Activated T-helper 9 cell treated with anti-CD3 and anti-CD28 coated beads, Interleukin-2, amount 50 U/mL, for 16 hours (primary cell): Measurements from ENCODE around the gene CLCNKA.
A peak's percentile ranks its signal among the peaks of the same experiment; 100 is the strongest.
"Not testable (repeated sequence)": the region's sequence is repeated elsewhere in the genome, so short reads cannot be mapped to it uniquely, and the experiment has no call there.

Source experiments
- DNase-seq: peaks from one replicate; pipeline ENCODE4 v3.0.0-alpha.2; 2020; ENCODE audit warnings: low read depth

CLCNKA gene

DNA sequence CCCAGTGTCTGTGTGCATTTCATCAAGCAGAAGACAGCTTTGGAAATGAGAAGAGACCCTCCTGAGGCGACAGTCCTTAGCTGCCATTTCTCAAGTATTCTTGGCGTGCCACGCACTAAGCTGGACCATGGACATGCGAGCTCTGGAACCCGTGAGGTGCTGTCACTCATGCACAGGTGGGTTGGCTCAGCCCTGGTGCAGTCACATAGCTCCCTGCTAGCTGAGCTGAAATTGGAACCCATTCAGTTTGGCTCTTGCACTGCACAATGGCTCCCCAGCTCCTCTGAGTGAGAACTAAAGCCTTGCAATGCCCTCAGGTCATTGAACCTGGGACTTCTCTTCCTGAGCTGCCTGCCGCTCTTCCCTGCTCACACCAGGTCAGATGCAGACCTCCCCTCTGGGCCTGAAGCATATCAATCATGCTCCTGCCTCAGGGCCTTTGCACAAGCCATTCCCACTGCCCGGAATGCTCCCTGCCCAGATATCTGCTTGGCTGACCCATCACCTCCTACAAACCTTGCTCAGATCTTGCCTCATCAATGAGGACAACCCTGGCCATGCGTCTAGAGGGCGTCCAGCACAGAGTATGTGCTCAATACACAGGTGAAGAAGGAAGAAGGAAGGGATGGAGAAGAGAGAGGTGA is 24.1 kb upstream of the CLCNKA start:
- DNase-seq: no peak

DNA sequence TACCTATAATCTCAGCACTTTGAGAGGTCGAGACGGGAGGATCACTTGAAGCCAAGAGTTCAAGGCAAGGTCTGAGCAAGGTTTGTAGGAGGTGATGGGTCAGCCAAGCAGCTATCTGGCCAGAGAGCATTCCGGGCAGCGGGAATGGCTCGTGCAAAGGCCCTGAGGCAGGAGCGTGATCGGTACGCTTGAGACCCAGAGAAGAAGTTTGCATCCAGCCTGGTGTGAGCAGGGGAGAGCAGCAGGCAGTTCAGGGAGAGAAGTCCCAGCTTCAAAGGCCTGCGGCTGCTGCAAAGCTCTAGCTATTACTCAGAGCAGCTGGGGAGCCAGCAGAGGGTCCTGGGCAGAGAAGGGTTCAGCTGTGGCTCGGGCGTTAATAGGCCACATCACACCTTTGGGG is 22.9 kb upstream of the CLCNKA start:
- no peak for DNase-seq

DNA sequence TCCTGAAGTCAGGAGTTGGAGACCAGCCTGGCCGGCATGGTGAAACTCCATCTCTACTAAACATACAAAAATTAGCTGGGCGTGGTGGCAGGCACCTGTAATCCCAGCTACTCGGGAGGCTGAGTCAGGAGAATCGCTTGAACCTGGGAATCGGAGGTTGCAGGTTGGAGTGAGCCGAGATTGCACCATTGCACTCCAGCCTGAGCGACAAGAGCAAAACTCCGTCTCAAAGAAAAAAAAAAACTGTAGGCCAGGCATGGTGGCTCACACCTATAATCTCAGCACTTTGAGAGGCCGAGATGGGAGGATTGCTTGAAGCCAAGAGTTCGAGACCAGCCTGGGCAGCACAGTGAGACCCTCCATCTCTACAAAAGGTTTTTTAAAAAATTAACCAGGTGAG is 20.6 kb upstream of the CLCNKA start:
- not testable (repeated sequence) for DNase-seq

DNA sequence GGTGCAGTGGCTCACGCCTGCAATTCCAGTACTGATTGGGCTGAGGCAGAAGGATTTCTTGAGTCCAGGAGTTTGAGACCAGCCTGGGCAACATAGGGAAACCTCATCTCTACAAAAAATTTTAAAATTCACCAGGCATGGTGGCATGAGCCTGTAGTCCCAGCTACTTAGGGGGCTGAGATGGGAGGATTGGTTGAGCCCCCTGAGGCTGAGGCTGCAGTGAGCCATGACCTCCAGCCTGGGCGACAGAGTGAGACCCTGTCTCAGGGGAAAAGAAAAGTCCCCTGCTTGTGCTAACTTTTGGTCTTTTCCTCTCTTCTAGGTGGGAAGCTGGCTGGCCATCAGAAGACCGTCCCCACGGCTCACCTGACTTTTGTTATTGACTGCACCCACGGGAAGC is 16.2 kb upstream of the CLCNKA start:
- no peak for DNase-seq

DNA sequence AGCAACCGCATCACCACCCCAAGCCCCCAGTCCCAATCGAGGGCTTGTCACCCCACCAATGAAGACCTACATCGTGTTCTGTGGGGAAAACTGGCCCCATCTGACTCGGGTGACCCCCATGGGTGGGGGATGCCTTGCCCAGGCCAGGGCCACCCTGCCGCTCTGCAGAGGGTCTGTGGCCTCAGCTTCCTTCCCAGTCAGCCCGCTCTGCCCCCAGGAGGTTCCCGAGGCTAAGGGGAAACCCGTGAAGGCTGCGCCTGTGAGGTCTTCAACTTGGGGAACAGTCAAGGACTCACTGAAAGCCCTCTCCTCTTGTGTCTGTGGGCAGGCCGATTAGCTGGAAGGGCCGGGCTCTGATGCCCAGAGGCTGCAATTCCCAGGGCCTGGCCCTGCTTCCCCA is 15.8 kb upstream of the CLCNKA start:
- no peak for DNase-seq

DNA sequence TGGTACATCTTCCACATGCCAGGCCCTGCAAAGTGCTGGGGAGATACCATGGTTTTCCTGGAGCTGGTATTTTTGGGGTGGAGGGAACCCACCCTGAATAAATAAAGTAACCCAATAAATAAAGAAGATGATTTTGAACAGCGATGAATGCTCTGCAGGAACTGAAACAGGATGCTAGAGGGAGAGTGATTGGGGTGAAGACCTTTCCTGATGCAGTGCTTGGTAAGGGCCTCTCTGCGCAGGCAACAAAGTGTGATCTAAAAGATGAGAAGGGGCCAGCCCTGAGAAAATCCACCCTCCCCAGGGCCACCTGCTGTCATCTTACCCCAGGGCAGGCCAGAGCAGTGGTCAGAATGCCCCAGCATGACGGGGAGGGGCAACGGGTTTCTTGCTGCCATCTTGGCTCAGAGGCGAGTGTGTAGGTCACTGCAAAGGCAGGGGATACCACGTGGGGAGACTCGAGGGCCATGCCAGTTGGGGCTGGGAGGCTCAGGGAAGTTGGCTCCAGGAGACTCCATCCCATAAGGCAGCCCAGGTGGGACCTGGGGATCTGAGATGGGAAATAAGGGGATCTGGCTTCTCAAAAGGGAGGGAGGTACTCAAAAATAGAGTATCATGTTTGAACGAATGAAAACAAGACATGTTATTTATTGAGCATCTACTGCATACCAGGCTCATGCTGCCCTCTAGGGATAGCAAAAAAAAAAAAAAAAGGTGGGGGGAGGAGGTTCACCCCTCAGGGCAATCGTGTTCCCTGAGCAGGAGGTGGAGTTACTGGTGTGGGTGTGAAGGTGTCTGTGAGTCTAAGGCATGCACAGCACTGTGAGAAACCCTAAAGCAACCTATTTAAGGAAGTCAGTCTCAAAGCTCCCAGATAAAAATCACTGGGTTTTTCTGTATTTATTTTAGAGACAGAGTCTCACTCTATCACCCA is 15.0 kb upstream of the CLCNKA start:
- DNase-seq: no peak

DNA sequence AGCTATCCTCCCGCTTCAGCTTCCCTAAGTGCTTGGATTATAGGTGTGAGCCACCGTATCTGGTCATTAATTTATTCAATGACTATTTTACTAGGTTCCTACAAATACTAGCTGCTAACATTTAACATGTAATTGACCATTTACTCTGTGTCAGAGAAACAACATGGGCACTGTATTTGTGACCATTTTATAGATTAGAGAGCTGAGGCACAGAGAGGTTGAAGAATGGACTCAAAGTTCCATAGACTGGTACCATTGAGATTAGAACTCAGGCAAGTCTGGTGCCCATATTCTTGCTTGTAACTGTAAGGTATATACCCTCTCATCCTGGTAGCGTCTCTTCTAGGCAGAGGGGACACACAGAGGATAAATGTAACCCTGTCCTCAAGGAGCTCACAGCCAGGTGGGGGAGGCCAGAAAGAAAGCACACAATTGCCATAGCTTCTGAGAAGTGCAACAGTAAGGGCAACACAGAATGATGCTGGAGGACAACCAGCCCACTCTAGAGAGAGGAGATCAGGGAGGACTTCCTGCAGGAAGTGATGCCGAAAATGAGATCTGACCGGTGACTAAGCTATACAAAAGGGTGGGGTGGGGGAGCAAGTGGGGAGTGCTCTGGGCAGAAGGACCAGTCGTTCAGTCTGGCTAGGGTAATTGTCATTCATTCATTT is 14.0 kb upstream of the CLCNKA start:
- no peak for DNase-seq

DNA sequence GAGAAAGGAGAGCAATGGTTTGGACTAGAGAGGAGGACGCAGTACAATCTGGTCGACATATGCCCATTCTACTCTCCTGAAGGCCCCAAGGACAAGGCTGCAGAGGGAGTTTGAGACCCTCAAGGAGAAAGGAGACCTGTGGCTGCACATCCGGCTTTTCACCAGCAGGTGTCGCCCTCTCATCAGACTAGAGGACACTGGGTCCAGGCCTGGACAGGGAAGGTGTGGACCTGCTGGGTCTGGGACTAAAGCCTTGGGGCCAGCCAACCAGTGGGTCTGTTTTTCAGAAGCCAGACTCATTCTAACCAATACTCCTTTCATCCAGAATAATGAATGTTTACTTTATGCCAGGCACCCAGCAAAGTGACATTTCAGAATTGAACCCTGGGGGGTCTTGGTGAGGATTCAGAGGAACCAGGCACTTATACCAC is 12.8 kb upstream of the CLCNKA start:
- DNase-seq: peak; percentile 59

DNA sequence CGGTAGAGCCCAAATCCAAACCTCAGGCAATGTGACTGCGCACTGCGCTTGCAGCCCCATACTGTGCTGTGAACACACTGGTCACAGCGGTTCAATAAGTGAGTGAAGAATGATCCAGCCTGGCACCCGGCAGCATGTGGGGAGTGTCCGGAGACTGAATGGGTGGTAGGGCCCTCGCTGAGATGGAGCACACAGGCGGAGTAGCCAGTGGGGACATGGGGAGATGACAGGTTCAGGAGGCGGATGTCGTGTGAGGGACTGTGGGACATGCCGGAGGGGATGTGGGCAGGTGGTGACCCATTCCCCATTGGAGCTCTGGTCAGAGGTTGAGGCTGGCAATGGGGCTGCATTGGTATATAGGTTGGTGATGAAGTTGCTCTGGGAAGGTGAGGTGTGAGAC is 12.2 kb upstream of the CLCNKA start:
- no peak for DNase-seq

DNA sequence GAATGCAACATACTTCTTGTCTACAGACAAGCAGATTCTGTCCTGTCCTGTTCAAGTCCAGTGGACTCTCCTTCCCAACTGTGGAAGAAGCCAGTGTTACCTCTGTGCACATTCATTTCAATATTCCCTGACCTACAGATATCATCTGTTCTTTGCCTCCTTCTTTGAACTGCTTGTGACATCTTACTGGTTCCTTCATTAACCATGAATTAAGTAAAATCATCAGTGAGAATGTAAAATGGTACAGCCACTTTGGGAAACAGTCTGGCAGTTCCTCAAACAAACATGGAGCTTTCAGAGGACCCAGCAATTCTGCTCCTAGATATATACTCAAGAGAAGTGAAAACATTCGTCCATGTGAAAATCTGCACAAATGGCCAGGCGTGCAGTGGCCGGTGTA is 11.0 kb upstream of the CLCNKA start:
- no peak for DNase-seq

DNA sequence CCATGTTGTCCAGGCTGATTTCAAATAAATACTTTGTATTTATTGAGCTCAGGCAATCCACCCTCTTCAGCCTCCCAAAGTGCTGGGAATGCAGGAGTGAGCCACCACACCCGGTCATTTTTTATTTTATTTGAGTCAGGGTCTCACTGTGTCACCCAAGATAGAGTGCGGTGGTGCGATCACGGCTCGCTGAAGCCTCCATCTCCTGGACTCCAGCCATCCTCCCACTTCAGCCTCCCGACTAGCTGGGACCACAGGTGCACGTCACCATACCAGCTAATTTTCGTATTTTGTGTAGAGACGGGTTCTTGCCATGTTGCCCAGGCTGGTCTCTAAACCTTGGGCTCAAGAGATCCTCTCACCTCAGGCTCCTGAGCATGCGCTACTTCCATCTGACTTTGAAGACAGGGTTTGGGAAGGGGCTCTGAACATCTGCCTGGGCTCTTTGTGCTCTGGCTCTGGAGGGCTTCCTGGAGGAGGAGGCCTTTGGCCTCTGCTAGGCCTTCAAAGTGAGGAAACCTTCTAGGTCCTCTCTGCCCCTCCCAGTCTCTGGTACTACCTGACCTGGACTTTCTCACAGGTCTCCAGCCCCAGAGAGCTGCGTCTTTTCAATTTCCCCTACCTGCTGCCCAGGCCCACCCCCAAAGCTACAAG is 9.8 kb upstream of the CLCNKA start:
- no peak for DNase-seq

DNA sequence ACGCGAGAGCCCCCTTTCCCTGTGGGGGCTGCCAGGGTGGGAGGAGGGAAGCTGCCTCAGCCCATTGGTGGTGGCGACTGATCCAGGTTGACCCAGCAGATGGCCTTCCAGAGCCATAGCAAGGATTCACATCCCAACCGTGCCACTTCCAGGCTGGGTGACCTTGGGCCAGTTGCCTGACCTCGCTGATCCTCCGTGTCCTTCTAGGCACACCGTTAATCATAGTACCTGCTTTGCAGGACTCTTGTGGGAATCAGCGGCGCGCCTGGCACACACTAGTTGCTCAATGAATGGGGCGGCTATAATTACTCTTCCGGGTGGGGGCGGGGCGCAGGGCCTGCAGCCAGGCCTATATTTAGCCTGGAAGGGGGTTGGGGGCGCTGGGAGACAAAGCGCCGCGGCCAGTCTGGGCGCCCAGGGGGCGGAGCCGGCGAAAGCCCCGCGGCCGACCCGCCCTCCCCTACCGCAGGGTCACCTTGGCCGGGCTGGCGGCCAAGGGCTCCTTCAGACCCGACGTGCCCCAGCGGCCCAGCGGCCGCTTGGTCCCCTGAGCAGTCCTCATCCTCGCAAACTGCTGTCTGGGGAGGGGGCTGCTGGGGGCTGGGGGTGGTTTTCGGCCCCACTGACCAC is 9.1 kb upstream of the CLCNKA start:
- DNase-seq: no peak

DNA sequence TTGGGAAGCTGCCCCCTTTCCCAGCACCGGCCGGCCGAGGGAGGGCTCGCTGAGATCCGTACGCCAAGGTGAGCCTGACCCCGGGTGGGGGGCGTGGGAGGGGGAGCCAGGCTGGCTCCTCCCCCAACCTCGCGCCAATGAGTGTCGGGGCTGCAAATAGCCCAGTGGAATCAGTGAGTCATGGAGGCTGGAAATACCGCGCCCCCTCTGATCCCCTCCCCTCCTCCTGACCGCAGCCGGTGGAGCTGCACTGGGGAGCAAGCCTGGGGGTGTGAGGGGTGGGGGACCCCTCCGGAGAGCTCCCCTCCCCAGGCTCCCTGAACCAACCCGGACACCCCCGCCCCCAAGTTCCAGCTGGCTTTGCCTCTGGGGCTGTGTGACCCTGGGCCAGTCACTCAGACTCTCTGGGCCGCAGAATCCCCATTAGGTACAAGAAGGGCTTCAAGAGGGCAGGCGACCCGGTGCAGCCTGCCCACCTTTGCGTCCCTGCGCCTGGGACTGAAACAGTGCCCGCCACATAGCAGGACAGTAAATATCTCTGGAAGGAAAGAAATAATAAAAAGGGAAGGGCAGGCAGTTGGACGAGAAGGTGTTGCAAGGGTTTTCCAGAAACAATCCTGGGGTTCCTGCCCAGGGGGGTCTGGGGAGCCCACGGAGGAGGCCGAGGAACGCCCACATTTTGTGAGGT is 8.5 kb upstream of the CLCNKA start:
- peak; percentile 18 for DNase-seq

DNA sequence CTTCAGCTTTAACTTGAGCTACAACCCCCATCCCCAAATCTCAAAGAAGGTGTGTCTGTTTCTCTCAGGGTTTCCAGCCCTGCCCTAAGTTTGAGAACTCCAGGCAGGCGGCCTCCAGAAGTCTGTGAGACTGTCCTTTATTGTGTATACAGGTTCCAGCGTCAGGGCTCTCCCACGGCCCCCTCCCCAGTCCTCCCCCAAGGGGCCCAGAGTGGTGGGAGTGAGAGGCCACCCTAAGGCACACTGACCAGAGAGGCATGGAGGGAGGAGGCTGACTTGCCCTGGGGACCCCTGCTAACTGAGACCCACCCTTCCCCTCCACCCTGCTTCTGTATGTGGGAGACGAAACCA is 8.0 kb upstream of the CLCNKA start:
- no peak for DNase-seq

DNA sequence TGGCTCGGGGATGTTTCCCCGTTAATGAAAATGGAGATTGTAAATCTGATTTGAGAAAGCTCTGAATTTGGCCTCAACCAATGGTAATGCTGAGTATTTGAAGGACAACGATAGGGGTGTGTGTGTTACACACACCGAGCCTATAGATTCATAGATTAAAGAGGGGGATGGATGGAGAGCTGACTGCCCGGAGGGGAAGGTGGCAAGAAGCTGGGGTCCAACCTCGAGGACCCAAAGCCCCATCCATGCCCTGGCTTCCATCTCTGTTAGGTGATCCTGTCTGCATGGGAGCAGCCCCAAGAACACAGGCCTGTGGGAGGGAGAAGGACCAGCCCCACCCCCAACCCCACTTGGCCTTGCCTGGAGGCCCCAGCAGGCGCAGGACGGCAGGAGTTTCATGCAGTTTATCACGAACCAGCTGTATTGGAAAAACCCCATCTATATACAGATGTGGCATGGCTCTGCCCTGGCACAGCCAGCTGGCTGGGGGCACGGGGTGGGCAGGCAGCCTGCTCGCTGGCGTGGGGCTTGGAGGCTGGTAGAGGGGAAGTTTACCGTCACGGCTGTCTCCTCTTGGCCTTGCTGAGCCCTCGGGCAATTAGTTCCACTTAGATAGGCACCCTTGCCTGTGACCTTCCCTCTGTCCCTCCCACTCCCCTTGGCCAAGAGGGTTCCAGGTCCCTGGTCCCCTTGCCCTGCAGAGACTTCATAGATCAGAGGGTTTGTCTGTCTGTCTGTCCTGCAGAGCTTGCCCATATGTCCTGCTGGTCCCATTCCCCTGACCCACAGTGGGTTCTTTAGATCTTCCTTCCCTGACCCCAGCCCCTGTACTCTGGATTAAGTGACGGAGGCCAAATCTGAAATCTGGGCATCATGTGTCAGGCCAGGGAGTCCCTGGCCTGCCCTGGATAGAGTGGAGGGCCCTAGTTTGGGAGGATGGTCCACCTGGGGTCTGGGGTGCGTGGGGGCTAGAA is 7.0 kb upstream of the CLCNKA start:
- DNase-seq: no peak

DNA sequence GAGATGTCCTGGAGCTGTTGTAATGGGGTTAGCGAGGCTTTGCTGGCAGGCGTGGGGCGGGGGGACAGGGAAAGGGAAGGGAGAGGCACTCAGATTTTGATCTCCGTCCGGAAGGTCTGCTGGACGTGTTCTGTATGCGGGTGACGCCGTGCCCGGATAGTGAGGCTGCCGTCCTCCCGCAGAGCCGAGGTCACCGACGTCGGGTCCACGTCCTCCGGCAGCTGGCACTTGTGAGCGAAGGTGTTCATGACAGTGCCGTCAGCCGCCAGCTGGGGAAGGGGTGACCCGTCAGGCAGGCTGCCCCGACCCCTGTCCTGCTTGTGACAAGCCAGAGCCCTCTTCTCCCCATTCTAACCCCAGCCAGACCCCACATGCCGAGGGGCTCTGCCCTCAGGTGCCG is 6.3 kb upstream of the CLCNKA start:
- no peak for DNase-seq

DNA sequence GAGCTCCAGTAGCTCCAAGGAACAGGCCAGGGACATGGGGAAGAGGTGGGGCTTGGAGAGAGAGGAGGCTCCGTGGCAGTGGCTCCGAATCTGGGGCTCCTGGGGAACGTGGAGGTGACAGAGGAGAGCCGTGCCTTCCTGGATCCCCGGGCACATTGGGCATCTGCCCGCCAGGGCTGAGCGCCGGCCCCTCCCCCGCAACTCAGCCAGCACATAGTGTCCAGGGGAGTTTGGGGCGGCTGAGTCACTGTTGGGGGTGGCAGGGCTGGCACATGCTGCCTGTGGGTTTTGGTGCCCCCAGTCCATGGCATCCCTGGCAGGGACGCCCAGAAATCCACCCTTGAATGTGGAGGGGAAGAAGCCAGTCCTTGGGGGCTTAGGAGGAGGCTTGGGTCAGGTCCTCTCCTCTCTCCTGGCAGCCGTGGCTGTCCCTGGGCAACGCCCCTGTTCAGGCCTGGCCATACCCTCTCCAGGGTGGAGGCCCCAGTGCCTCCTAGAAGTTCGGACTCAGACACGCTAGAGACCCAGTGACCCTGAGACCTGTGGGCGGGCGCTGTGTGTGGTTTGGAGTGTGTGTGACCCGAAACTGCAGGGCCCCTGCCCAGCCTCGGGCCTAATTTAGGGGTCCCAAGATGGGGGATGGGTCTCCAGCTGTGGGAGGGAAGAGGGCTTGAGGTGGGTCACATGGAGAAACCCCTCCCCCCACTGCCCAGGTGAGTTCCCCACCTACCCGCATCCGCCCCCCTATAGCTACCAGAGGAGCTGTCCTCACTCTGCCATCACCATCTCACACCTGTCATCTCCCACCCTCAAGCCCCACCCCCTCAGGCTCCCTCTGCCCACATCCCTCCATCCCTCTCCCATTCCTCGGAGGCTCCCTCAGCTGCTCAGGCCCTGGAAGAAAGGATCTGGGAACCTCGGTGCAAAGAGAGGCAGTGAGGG is 5.6 kb upstream of the CLCNKA start:
- no peak for DNase-seq

DNA sequence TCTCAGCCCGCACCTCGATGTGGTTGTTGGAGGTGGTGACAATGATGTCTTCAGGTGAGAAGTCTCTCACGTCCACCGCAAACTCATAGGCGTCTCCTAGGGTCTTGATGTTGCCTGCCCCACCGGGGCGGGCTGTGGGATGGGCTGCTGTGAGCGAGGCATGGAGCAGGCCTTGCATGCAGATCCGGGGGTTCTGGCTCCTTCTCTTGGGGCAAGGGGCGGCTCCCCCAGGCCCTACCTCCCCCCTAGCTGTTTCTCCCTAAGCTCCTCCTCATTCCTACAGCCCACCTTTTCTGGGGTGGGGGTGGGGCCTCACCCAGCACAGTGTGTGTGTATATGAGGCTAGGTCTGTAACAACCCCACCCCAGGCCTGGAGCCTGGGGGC is 4.8 kb upstream of the CLCNKA start:
- DNase-seq: no peak
